Ishikawa (cell line): ENCODE results near the gene SCN2B.

Experiments
- CREB1 ChIP-seq: IDR thresholded peaks from 2 replicates; pipeline ENCODE4 v1.6.1; 2012; ENCODE audit warnings: low read depth
- EP300 ChIP-seq: IDR thresholded peaks from 2 replicates; pipeline ENCODE4 v1.6.1; 2012; ENCODE audit warnings: borderline replicate concordance
- MAX ChIP-seq: IDR thresholded peaks from 2 replicates; pipeline ENCODE4 v1.6.1; 2012
- RAD21 ChIP-seq: IDR thresholded peaks from 2 replicates; pipeline ENCODE4 v1.6.1; 2012; ENCODE audit warnings: low read depth
- REST ChIP-seq: IDR thresholded peaks from 2 replicates; pipeline ENCODE4 v1.6.1; 2012; ENCODE audit warnings: low read depth, mild to moderate bottlenecking
- TAF1 ChIP-seq: IDR thresholded peaks from 2 replicates; pipeline ENCODE4 v1.6.1; 2012; ENCODE audit warnings: low read depth, mild to moderate bottlenecking
- YY1 ChIP-seq: IDR thresholded peaks from 2 replicates; pipeline ENCODE4 v1.6.1; 2012; ENCODE audit warnings: low read depth

- no peak for TF ChIP-seq YY1
- TF ChIP-seq TAF1: no peak
- TF ChIP-seq RAD21: no peak
- no peak for TF ChIP-seq EP300
- no peak for TF ChIP-seq CREB1
- TF ChIP-seq REST: no peak
- no peak for TF ChIP-seq MAX
Measured at GRCh38 chr11:118117790-118118601, 58.4 kb downstream of the SCN2B start.
